ENCODE measurements around the gene LRRC42. TPM values are rescaled to one million over a fixed set of nuclear protein-coding genes. Genes with fewer than 3 reads are reported as not detected.

Gene LRRC42
- total RNA-seq, 1 donor from 2014 or later: 18.1 TPM

DNA sequence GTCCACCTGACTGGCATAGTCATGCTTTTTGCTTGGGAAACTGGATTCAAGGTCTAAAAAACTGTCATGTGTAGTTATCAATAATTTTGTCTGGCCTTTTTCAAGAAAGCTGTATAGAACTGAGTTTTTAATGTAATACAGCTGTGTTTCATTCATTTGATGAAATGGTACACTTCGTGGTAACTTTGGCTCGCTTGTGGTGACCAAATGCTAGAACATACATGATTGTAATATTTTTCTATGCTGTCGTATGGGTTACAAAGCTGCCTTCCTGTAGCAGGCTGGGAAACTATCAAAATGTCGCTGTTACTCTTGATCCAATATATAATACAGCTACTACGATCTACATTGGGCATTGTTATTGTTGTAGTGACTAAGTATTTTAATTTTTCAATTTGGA lies 2.1 kb downstream of the LRRC42 start:
- DNase-seq (no peak), ATAC-seq (no peak)
- peaks cover 25% of the 10 kb centered on the region for H3K4me1 ChIP-seq
- H3K4me3 ChIP-seq: no peak overlapping the region
- intact Hi-C loops (cut with DNase I): no loop called here
- H3K9me3 ChIP-seq: no peaks in the 10 kb centered on the region
- peaks cover 18% of the 10 kb centered on the region for H3K36me3 ChIP-seq
- no peak overlapping the region for H3K27ac ChIP-seq
- H3K27me3 ChIP-seq: no peaks in the 10 kb centered on the region
- TF ChIP-seq CTCF (IDR thresholded peaks at IDR 0.05): no peak

DNA sequence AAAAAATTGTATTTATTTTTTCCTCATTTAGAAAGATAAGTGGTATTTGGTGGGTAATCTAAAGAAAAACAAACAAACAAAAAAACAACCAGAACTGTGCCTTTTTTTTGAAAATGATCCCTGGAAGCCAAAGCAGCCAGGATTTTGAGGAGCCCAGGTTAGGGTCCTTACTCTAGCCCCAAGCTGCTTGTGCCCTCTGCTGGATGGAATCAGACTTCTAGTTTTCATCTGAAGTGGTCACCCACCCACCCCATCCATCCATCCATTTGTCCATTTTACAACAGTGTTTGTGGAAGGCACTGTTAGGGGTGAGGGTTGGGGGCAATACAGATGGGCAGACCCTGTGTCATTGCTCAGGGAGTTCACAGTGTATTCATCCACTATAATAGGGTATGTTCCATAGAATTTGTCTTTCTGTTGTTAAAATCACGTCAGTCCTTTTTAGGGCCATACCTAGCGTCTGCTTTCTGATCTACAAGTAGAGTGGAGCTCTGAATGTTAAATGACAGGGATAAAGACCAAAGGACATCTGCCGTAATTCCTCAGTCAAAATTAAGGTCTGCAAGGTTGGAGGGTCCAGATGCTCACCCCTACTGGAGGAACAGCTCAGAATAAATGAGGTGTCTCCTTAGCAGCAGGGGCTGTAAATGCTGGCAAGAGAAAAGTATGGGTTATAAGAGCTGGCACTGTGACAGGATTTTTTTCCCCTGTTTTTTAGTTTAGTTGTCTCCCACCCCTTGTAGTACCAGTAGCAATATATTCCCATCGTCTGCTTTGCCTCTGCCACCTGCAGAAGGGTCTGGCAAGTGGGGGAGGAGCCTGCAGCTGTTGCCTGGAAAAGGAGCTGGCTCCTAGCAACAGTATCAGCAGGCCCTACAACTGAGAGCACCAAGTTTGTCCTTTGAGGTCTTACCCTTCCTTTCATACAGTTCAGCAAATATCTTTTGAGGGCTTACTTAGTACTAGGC lies 3.2 kb downstream of the LRRC42 start:
- H3K27ac ChIP-seq: no peak overlapping the region
- peaks cover 18% of the 10 kb centered on the region for H3K4me1 ChIP-seq
- no peak for DNase-seq

GRCh38 chr1:53951697-53952096 lies 5.5 kb downstream of the LRRC42 start:
- H3K36me3 ChIP-seq: peaks cover 30% of the 10 kb centered on the region
- H3K9me3 ChIP-seq: no peaks in the 10 kb centered on the region
- no peaks in the 10 kb centered on the region for H3K27me3 ChIP-seq
- H3K27ac ChIP-seq: no peak overlapping the region
- H3K4me1 ChIP-seq: peaks cover 21% of the 10 kb centered on the region
- no peak for TF ChIP-seq CTCF (IDR thresholded peaks at IDR 0.05)
- intact Hi-C loops (cut with DNase I): no loop called here
- DNase-seq (no peak), ATAC-seq (no peak)
- no peak overlapping the region for H3K4me3 ChIP-seq

More for the DNA sequence above, 3.2 kb downstream of the LRRC42 start:
- no peak overlapping the region for H3K4me3 ChIP-seq
- peaks cover 28% of the 10 kb centered on the region for H3K36me3 ChIP-seq
- intact Hi-C loops (cut with DNase I): no loop called here
- no peak for ATAC-seq
- H3K27me3 ChIP-seq: no peaks in the 10 kb centered on the region
- no peaks in the 10 kb centered on the region for H3K9me3 ChIP-seq
- TF ChIP-seq CTCF (IDR thresholded peaks at IDR 0.05): peak; percentile 54

DNA sequence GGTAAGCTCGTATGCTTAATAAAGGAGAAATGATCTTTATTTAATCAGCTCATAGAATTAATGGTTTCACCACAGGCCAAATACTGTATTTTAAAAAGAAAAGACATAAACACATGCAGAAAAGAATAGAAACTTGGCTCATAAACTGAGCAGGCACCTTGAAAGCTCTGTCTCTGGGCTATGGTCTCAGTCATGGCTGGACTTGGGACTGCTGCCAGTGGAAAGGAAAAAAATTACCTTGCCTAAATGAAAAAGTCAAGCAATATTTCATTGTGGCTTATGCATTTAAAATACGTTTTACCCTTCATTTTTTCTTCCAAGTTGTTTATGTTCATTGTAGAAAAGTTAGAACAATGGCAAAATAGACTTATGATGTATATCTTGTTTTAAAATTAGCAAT lies 8.0 kb downstream of the LRRC42 start:
- Histone ChIP-seq H3K27me3 (no peaks in the 10 kb centered on the region), H3K36me3 (peaks cover 35% of the 10 kb centered on the region), H3K9me3 (no peaks in the 10 kb centered on the region), H3K4me1 (peaks cover 15% of the 10 kb centered on the region), H3K27ac (no peak overlapping the region), H3K4me3 (no peak overlapping the region)
- DNase-seq: no peak
- ATAC-seq: no peak
- intact Hi-C loops (cut with DNase I): no loop called here
- TF ChIP-seq CTCF (IDR thresholded peaks at IDR 0.05): no peak

DNA sequence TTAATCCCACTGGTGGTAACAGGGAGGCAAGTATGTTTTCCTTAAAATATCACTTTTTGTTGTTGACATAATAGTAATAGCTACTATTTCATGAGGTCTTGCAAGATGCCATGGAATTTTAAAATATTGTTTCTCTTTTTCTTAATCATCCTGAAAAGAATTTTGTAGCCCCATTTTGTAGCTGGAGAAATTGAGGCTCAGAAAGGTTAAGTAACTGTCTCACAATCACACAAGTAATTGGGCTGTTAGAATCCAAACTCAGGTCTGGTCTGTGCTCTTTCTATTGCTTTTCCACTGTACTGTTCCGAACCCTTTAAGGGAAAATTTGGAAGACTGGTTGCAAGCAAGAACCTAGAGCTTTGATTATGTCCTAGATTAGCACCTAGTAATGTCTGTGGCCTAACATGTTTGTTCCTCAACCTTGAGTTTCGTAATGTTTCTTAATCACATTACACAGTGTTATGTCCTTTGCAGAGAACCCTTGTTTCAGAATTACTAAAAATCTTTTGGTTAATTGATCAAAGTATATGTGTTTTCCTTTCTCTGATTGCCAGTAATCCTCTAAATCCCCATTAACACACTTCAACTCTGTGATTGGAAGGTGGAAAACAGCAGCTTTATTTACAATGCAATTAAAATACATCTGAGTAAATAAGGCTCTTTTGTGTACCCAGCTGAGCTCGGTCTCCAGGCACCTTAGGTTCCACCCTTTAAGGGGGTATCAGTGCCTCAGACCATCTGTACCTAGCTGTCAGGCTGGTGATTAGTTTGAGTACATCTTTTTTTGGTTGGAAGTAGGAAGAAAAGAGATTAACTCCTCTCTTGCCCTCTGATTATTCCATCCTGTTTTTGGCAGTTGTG lies 10.4 kb downstream of the LRRC42 start:
- H3K9me3 ChIP-seq: no peaks in the 10 kb centered on the region
- no peak for DNase-seq
- peak overlapping the region; percentile 28 for H3K27ac ChIP-seq
- no peak for TF ChIP-seq CTCF (IDR thresholded peaks at IDR 0.05)
- intact Hi-C loops (cut with DNase I): no loop called here
- peaks cover 15% of the 10 kb centered on the region for H3K4me1 ChIP-seq
- peaks cover 56% of the 10 kb centered on the region for H3K36me3 ChIP-seq
- H3K4me3 ChIP-seq: no peak overlapping the region
- no peaks in the 10 kb centered on the region for H3K27me3 ChIP-seq
- ATAC-seq: peak; percentile 67
